Measurements from ENCODE around the gene RNF14.

DNA sequence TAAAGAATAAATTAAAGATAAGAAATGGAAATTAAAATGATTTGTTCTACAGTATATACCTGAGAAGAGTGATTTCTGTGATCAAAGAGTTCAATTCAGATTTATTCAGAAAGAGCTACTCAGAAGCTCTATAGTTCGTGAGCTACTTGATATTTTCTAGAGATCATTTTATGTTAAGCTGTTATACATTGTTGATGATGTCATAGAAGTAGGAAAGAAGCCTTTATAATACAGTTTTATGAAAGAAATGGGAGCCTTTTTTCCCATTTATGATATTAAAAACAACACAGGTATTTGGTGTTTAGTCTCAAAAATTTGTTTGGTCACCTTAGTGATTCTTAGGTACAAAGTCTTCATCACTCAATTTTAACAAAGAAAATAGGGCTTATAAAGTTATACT lies 20.8 kb downstream of the RNF14 start:
- TF ChIP-seq POLR2AphosphoS5 (IDR thresholded peaks at IDR 0.05) = no peak
- TF ChIP-seq, protein P1, sequence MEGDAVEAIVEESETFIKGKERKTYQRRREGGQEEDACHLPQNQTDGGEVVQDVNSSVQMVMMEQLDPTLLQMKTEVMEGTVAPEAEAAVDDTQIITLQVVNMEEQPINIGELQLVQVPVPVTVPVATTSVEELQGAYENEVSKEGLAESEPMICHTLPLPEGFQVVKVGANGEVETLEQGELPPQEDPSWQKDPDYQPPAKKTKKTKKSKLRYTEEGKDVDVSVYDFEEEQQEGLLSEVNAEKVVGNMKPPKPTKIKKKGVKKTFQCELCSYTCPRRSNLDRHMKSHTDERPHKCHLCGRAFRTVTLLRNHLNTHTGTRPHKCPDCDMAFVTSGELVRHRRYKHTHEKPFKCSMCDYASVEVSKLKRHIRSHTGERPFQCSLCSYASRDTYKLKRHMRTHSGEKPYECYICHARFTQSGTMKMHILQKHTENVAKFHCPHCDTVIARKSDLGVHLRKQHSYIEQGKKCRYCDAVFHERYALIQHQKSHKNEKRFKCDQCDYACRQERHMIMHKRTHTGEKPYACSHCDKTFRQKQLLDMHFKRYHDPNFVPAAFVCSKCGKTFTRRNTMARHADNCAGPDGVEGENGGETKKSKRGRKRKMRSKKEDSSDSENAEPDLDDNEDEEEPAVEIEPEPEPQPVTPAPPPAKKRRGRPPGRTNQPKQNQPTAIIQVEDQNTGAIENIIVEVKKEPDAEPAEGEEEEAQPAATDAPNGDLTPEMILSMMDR (IDR thresholded peaks at IDR 0.05) = no peak
